Forelimb muscle (tissue), 1 donor: ENCODE measurements around the gene XYLB. TPM values are rescaled to one million over a fixed set of nuclear protein-coding genes. Genes with fewer than 3 reads are reported as not detected.

Experiments
- DNase-seq: peaks from one replicate; pipeline ENCODE4 v3.0.0-alpha.2; 2013; ENCODE audit warnings: low read depth
- polyA plus RNA-seq: library from polyadenylated mRNA; unstranded; fragments of 120-200 nt; gene quantifications from one replicate; pipeline ENCODE4 v1.2.1, GENCODE V29; 2013; ENCODE audit not compliant: insufficient read length

The XYLB gene
- polyA plus RNA-seq, 1 donor = 2.9 TPM

DNA sequence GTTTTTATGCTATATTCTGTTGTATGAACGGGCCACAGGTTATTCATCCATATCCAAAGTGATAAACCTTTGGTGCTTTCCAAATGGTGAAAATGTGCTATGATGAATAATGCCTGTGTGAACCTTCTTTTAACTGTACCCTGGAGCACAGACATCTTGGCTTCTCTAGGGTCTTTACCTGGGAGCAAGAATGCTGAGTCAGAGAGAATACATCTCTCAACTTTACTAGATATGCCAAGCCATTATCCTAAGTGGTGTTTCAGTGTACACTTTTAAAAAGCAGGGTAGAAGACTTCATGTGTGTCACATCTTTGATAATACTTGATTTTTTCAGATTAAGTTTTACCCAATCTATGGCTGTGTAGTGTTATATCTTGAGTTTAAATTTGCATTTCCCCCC is 23.5 kb upstream of the XYLB start:
- no peak for DNase-seq

DNA sequence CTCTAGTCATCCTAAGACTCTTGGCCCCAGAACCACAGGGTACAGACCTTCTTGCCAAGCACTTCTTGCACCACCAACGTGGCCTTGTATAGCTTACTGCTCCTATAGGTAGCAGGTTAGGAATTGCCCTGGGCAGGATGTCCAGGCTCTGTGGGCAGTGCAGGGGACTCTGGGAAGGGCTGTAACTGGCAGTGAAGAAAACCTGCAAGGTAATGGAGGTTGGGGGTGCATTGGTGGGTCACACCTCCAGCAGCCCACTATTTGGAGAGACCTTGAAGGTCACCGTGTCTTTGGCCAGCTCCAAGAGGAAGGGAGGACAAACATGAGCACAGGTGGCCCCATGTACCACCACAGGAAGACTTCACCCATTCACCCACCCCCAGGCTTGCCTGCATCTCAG is 21.3 kb upstream of the XYLB start:
- DNase-seq = no peak

GRCh38 chr3:38327335-38328009 is 19.1 kb upstream of the XYLB start:
- DNase-seq = no peak

DNA sequence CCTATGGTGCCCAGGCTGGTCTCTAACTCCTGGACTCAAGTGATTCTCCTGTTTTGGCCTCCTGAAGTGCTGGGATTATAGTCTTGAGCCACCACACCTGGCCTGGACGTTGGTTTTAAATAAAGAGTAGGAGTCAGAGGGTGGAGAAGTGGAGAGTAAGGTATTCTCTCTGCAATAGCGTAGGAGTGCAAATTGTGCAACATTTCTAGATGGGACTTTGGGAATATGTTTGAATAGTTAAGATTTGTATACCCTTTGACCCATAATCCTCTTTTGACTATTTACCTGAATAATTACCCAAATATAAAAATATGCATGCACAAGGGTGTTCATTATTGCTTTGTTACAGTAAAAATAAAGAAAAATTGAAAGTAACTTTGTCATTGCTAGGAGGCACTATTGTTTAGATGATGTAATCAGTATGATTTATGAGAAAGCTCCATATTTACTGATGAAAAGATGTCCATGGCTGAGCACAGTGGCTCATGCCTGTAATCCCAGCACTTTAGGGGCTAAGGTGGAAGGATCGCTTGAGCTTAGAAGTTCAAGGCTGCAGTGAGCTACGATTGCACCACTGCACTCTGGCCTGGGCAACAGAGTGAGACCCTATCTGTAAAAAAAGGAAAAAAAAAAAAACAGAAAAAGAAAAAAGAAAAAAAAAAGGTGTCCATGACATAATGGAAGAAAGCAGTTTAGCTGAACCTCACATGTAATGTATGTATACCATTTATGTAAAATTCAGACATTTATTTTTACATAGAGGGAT is 15.1 kb upstream of the XYLB start:
- no peak for DNase-seq

DNA sequence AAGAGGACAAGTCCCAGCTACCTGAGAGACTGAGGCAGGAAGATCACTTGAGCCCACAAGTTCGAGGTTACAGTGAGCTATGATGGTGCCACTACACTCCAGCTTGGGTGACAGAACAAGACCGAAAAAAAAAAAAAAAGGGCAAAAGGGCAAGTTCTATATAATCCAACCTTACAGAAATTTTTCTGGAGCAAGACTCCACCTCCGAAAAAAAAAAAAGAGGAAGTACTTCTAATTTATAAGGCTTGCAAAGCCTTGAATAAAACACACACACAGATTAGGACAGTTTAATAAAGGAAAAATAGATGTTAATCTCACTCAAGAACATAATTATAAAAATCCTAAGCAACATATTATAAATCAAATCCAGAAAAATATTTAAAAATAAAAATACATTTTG is 14.4 kb upstream of the XYLB start:
- DNase-seq = no peak

- no peak for DNase-seq
These were observed 12.2 kb upstream of the XYLB start for GRCh38 chr3:38334142-38335055.

GRCh38 chr3:38335263-38335662 is 11.3 kb upstream of the XYLB start:
- DNase-seq = no peak

DNA sequence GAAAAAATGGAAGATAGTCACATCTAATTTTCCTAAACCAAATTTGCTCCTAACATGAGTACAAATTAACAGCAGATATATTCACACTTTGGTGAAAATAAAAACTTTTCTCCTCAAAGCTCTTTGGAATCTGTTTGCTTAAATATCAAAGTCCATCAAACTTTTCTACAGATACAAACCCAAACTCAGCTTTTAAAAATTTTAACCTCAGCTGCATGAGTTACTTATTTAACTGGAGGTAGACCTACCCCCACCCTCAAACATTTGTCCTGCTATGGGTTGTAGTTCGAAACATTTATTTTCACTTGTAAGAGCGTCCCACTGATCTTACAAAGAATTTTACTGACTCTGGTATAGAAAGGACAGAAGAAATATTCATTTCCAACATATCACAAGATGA is 8.9 kb upstream of the XYLB start:
- DNase-seq = no peak

DNA sequence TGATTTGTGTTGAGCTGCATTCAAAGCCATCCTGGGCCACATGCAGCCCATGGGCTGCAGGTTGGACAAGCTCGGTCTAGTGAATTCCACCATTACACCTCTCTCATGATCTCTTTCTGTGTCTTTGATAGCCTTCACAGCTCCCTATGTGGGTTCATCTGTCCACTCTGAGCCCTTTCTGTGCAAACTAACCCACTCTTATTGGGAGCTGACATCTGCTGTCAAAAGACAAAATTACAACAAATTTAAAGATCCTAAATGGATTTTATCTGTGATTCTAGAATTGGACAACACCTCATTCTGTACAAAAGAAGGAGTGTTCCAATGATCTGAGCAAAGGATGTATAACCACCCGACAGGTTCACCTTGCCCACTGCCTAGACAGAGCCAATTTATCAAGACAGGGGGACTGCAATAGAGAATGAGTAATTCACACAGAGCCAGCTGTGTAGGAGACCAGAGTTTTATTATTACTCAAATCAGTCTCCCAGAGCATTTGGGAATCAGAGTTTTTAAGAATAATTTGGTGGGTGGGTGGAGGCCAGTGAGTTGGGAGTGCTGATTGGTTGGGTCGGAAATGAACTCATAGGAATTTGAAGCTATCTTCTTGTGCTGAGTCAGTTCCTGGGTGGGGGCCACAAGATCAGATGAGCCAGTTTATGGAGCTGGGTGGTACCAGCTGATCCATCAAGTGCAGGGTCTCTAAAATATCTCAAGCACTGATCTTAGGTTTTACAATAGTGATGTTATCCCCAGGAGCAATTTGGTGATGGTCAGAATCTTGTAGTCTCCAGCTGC is 2.6 kb upstream of the XYLB start:
- DNase-seq = no peak

DNA sequence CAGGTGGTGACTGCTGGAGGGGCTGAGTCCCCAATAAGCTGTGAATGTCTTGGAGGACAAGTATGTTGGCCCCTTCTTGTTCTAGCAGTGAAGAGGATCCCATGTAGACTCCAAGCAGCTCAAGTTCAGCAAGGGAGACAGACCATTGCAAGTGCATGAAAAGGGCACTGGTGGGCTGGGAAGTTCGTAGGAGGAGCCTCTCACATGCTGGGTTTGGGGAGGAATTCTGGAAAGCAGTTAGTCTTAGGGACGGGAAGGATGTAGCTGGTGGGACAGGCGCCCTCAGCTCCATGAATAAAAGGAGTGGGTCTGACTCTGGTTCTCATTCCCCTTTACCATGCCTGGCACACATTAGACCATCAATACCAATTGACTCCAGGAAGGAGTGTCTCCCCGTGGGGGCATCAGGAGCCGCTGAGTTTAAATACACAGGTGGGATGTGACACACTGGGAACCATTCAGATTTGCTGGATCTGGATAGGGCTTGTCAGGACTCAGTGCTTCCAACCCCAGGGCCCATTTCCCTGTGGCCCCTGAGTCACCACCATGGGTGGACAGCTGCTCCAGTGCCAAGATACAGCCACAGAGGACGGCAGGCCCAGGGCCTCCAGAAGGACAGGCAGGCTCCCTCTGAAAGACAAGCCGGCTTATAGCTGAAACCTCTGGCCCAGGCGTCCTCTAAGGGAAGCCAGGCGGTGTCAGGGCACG is 552 bp upstream of the XYLB start:
- no peak for DNase-seq

DNA sequence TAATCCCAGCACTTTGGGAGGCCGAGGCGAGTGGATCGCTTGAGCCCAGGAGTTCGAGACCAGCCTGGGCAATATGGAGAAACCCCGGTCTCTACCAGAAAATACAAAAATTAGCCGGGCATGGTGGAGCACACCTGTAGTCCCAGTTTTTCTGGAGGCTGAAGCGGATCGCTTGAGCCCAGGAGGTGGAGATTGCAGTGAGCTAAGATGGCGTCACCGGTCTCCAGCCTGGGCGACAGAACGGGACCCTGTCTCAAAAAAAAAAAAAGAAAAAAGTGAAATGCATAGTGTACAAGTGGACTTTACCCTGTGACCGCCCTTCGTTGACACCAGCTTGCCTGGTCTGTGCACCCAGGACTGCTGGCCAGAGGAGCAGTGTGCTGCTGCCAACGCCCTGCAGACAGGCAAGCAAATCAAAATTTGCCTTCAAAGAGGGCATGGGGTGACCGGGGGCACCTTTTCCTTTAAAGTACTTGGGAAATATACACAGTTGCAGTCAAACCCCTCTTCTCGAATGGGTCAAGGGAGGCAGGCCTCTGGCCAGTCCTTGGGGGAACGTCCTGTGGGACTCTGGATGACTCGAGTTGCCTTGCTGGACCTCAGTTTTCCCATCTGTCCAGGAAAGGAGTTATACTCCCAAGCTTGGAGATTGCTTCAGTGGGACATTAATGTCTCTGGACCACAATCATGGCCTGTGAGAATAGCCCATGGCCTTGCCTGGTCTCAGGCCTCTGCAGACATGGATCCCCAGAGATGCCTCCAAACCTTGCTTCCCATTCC is 1.0 kb downstream of the XYLB start:
- no peak for DNase-seq

DNA sequence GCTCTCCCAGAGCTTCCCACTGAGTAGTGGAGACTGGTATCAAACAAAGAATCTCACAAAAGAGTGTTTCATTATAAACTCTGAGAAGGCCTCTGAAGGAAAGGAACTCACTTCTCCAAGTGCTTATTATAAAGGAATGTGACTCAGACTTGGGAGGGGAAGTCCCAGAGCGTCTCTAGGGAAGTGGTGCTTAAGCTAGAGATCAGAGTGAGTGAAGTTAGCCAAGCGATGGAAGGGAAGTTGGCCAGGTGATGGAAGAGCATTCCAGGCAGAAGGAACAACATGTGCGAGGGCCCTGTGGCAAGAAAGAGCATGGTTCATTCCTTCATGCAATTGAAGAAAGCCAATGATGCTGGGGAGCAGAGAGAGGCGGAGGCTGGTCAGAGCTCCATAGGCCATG is 2.3 kb downstream of the XYLB start:
- no peak for DNase-seq

GRCh38 chr3:38349684-38350359 is 3.2 kb downstream of the XYLB start:
- DNase-seq = no peak

DNA sequence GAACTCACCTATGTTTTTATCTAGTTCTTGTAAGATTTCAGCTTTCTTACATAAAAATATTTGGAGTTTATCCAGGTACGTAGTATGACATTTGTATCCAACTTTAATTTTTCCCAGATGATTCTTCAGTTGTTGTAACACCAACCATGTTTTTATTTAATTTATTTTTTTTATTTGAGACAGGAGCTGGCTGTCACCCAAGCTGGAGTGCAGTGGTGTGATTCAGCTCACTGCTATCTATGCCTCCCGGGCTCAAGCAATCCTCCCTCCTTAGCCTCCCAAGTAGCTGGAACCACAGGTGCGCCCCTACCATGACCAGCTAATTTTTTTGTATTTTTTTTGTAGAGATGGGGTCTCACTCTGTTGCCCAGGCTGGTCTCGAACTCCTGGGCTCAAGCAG is 6.6 kb downstream of the XYLB start:
- no peak for DNase-seq

GRCh38 chr3:38354588-38355330 is 8.2 kb downstream of the XYLB start:
- DNase-seq = no peak

DNA sequence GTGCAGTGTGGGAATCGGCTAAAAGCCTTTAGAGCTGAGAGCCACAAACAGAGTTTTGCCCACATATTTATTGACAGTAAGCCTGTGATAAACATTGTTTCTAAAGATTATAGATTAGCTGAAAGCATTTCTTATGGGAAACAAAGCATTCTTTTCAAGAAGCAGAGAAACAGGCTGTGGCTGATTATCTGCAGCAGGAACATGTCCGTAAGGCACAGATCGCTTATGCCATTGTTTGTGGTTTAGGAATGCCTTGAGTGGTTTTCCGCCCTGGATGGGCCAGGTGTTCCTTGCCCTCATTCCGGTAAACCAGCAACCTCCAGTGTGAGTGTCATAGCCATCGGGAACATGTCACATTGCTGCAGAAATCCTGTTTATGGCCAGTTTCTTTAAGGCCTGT is 12.5 kb downstream of the XYLB start:
- DNase-seq = no peak

GRCh38 chr3:38360345-38360744 is 13.8 kb downstream of the XYLB start:
- no peak for DNase-seq

DNA sequence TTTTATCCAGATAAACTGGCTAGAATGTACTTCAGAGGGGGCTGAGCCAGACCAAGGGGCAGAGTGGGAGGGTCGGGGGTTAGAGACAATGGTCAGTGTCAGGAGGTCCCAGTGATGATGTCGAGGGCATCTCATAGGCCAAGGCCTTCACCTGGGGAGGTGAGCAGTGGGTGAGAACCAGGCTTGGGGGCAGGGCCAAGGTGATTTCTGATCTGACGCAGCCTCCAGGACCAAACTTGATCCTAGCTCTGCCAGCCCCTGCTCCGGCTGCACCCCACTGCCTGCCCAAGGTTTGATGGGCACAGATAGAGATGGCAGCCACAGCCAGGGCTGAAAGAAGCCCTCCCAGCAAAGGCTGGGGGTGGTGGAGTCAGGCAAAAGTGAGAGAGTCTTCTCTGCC is 14.9 kb downstream of the XYLB start:
- no peak for DNase-seq

GRCh38 chr3:38362825-38363224 is 16.2 kb downstream of the XYLB start:
- DNase-seq = no peak
